HCT116 (cell line): ENCODE data around the gene FOXA1.

Experiments
- CEBPB ChIP-seq: IDR thresholded peaks from 2 replicates; pipeline ENCODE4 v1.6.1; 2012; ENCODE audit warnings: low read depth
- EZH2 ChIP-seq: fragments of 200-600 bp; sonication (generic); IDR thresholded peaks from 2 replicates; pipeline ENCODE4 v1.6.1; 2017; ENCODE audit warnings: antibody characterized with exemption, mixed run types
- EZH2phosphoT487 ChIP-seq: fragments of 200-600 bp; IDR thresholded peaks from 2 replicates; pipeline ENCODE4 v1.6.1; 2018; ENCODE audit warnings: antibody characterized with exemption, borderline replicate concordance
- POLR2A ChIP-seq: IDR thresholded peaks from 2 replicates; pipeline ENCODE4 v1.7.0; 2011; ENCODE audit warnings: borderline replicate concordance; ENCODE audit not compliant: insufficient read depth, insufficient read length; ENCODE audit errors: extremely low read depth
- POLR2AphosphoS5 ChIP-seq: IDR thresholded peaks from 2 replicates; pipeline ENCODE4 v1.6.1; 2011; ENCODE audit warnings: mild to moderate bottlenecking, low read depth, low read length, moderate library complexity
- SRF ChIP-seq: IDR thresholded peaks from 2 replicates; pipeline ENCODE4 v1.6.1; 2012; ENCODE audit warnings: low read depth
- TCF7L2 ChIP-seq: IDR thresholded peaks from 2 replicates; pipeline ENCODE4 v1.7.0; 2011; ENCODE audit warnings: borderline replicate concordance, inconsistent platforms; ENCODE audit not compliant: insufficient read depth, insufficient read length; ENCODE audit errors: extremely low read depth
- YY1 ChIP-seq: IDR thresholded peaks from 2 replicates; pipeline ENCODE4 v1.6.1; 2011; ENCODE audit warnings: low read length, low read depth, moderate library complexity, mild to moderate bottlenecking; ENCODE audit not compliant: insufficient replicate concordance; ENCODE audit errors: extremely low read depth
- ZNF274 ChIP-seq: fragments of 200-500 bp; sonication (Bioruptor generic); IDR thresholded peaks from 2 replicates; pipeline ENCODE4 v1.6.1; 2014; ENCODE audit warnings: mild to moderate bottlenecking, low read depth, low read length, inconsistent platforms
- TF ChIP-seq, protein P1 (sequence below), 3 experiments: fragments of 200-600 bp in 1 of 3; sonication (generic) in 1 of 3; IDR thresholded peaks in 2 of 3; conservative IDR thresholded peaks in 1 of 3; 2 replicates each; pipeline ENCODE4 v1.5.1; 2012 to 2017; ENCODE audit warnings: low read depth in 2 of 3, low read length in 2 of 3, antibody characterized with exemption in 1 of 3, borderline replicate concordance in 1 of 3, control low read depth in 1 of 3, mild to moderate bottlenecking in 1 of 3, mixed read lengths in 1 of 3, mixed run types in 1 of 3, moderate library complexity in 1 of 3; ENCODE audit not compliant: insufficient read depth in 1 of 3
- TF ChIP-seq, protein P2 (sequence below): IDR thresholded peaks from 2 replicates; pipeline ENCODE4 v1.6.1; 2011; ENCODE audit warnings: mild to moderate bottlenecking, low read length, moderate library complexity; ENCODE audit not compliant: insufficient replicate concordance; ENCODE audit errors: extremely low read depth
- TF ChIP-seq, protein P3 (sequence below): IDR thresholded peaks from 2 replicates; pipeline ENCODE4 v1.6.1; 2012
- TF ChIP-seq, protein P4 (sequence below): IDR thresholded peaks from 2 replicates; pipeline ENCODE4 v1.6.1; 2012; ENCODE audit warnings: low read depth

DNA sequence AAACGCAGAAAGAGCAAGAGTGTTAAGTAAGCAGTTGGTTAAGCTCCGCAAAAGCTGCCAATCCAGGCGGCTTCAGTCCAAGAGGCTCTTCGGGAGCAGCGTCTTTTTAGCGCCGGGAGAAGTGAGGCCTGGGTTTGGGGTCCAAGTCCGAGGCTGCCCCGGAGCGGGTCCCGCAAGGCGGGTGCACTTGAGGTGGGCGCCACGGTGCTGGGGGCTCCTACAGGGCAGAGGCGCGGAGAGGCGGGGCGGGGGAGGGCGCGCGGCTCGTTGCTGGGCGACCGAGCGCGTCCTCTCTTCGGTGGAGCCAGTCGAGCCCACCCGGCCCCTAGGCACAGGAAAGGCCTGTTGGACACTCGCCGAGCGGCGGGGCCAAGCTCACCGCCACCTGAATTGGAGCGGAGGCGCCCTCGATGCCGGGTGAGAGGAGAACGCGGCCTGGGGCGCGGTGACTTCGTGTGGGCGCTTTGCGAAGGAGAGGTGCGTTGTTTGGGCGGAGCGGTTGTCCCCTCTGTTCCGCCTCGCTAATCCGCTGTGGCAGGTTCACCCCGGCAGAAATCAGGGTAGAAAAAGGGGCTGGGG is 16.0 kb upstream of the FOXA1 start:
- TF ChIP-seq EZH2 (no peak), SRF (no peak), YY1 (no peak), TCF7L2 (no peak), ZNF274 (no peak), POLR2A (no peak), POLR2AphosphoS5 (no peak), EZH2phosphoT487 (no peak), CEBPB (no peak)
- TF ChIP-seq, protein P1, sequence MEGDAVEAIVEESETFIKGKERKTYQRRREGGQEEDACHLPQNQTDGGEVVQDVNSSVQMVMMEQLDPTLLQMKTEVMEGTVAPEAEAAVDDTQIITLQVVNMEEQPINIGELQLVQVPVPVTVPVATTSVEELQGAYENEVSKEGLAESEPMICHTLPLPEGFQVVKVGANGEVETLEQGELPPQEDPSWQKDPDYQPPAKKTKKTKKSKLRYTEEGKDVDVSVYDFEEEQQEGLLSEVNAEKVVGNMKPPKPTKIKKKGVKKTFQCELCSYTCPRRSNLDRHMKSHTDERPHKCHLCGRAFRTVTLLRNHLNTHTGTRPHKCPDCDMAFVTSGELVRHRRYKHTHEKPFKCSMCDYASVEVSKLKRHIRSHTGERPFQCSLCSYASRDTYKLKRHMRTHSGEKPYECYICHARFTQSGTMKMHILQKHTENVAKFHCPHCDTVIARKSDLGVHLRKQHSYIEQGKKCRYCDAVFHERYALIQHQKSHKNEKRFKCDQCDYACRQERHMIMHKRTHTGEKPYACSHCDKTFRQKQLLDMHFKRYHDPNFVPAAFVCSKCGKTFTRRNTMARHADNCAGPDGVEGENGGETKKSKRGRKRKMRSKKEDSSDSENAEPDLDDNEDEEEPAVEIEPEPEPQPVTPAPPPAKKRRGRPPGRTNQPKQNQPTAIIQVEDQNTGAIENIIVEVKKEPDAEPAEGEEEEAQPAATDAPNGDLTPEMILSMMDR (IDR thresholded peaks at IDR 0.05 in 2 of 3, conservative IDR thresholded peaks at IDR 0.05 in 1 of 3; ENCODE audit: borderline replicate concordance in 1 of 3, insufficient read depth in 1 of 3, low read depth in 2 of 3, low read length in 2 of 3), result no peak
- TF ChIP-seq, protein P2, sequence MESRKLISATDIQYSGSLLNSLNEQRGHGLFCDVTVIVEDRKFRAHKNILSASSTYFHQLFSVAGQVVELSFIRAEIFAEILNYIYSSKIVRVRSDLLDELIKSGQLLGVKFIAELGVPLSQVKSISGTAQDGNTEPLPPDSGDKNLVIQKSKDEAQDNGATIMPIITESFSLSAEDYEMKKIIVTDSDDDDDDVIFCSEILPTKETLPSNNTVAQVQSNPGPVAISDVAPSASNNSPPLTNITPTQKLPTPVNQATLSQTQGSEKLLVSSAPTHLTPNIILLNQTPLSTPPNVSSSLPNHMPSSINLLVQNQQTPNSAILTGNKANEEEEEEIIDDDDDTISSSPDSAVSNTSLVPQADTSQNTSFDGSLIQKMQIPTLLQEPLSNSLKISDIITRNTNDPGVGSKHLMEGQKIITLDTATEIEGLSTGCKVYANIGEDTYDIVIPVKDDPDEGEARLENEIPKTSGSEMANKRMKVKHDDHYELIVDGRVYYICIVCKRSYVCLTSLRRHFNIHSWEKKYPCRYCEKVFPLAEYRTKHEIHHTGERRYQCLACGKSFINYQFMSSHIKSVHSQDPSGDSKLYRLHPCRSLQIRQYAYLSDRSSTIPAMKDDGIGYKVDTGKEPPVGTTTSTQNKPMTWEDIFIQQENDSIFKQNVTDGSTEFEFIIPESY, result no peak
- TF ChIP-seq, protein P3, sequence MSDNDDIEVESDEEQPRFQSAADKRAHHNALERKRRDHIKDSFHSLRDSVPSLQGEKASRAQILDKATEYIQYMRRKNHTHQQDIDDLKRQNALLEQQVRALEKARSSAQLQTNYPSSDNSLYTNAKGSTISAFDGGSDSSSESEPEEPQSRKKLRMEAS, result no peak
- TF ChIP-seq, protein P4, sequence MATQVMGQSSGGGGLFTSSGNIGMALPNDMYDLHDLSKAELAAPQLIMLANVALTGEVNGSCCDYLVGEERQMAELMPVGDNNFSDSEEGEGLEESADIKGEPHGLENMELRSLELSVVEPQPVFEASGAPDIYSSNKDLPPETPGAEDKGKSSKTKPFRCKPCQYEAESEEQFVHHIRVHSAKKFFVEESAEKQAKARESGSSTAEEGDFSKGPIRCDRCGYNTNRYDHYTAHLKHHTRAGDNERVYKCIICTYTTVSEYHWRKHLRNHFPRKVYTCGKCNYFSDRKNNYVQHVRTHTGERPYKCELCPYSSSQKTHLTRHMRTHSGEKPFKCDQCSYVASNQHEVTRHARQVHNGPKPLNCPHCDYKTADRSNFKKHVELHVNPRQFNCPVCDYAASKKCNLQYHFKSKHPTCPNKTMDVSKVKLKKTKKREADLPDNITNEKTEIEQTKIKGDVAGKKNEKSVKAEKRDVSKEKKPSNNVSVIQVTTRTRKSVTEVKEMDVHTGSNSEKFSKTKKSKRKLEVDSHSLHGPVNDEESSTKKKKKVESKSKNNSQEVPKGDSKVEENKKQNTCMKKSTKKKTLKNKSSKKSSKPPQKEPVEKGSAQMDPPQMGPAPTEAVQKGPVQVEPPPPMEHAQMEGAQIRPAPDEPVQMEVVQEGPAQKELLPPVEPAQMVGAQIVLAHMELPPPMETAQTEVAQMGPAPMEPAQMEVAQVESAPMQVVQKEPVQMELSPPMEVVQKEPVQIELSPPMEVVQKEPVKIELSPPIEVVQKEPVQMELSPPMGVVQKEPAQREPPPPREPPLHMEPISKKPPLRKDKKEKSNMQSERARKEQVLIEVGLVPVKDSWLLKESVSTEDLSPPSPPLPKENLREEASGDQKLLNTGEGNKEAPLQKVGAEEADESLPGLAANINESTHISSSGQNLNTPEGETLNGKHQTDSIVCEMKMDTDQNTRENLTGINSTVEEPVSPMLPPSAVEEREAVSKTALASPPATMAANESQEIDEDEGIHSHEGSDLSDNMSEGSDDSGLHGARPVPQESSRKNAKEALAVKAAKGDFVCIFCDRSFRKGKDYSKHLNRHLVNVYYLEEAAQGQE, result no peak
